ENCODE results near the gene SLC27A3.
"Not testable (repeated sequence)": the region's sequence is repeated elsewhere in the genome, so short reads cannot be mapped to it uniquely, and the experiment has no call there.

Gene SLC27A3

GRCh38 chr1:153754266-153754665, 20.9 kb upstream of the SLC27A3 start:
- FAIRE-seq = no peak

GRCh38 chr1:153760440-153760839, 14.8 kb upstream of the SLC27A3 start:
- DNase-seq (ENCODE audit: insufficient read length, low spot score) (no peak), FAIRE-seq (no peak)

More at GRCh38 chr1:153754266-153754665, 20.9 kb upstream of the SLC27A3 start:
- DNase-seq (ENCODE audit: insufficient read length, low spot score) = no peak

GRCh38 chr1:153763365-153764225, 11.6 kb upstream of the SLC27A3 start:
- DNase-seq (ENCODE audit: insufficient read length, low spot score) (no peak), FAIRE-seq (no peak)

GRCh38 chr1:153764310-153764709, 10.9 kb upstream of the SLC27A3 start:
- no peak for DNase-seq (ENCODE audit: insufficient read length, low spot score)
- FAIRE-seq = no peak

GRCh38 chr1:153766663-153767062, 8.5 kb upstream of the SLC27A3 start:
- not testable (repeated sequence) for FAIRE-seq; DNase-seq (ENCODE audit: insufficient read length, low spot score)

GRCh38 chr1:153767519-153767918, 7.7 kb upstream of the SLC27A3 start:
- FAIRE-seq (no peak), DNase-seq (ENCODE audit: insufficient read length, low spot score) (no peak)

GRCh38 chr1:153768316-153769181, 6.7 kb upstream of the SLC27A3 start:
- FAIRE-seq = no peak
- DNase-seq (ENCODE audit: insufficient read length, low spot score) = no peak

GRCh38 chr1:153769221-153769620, 6.0 kb upstream of the SLC27A3 start:
- FAIRE-seq = no peak

GRCh38 chr1:153770797-153771196, 4.4 kb upstream of the SLC27A3 start:
- DNase-seq (ENCODE audit: insufficient read length, low spot score) (no peak), FAIRE-seq (no peak)

More at GRCh38 chr1:153769221-153769620, 6.0 kb upstream of the SLC27A3 start:
- no peak for DNase-seq (ENCODE audit: insufficient read length, low spot score)

- no peak for DNase-seq (ENCODE audit: insufficient read length, low spot score)
- no peak for FAIRE-seq
Observed at GRCh38 chr1:153771261-153771660, 3.9 kb upstream of the SLC27A3 start.

GRCh38 chr1:153771841-153772593, 3.2 kb upstream of the SLC27A3 start:
- no peak for DNase-seq (ENCODE audit: insufficient read length, low spot score)
- FAIRE-seq = no peak

GRCh38 chr1:153773096-153773921, 1.9 kb upstream of the SLC27A3 start:
- no peak for FAIRE-seq
- no peak for DNase-seq (ENCODE audit: insufficient read length, low spot score)

GRCh38 chr1:153774026-153774595, 1.1 kb upstream of the SLC27A3 start:
- FAIRE-seq (no peak), DNase-seq (ENCODE audit: insufficient read length, low spot score) (no peak)

GRCh38 chr1:153775458-153776327, 486 bp downstream of the SLC27A3 start:
- FAIRE-seq = peak; percentile 92

GRCh38 chr1:153776352-153776751, 1.1 kb downstream of the SLC27A3 start:
- DNase-seq (ENCODE audit: insufficient read length, low spot score) = no peak

More at GRCh38 chr1:153775458-153776327, 486 bp downstream of the SLC27A3 start:
- peak; percentile 69 for DNase-seq (ENCODE audit: insufficient read length, low spot score)

GRCh38 chr1:153776845-153777370, 1.7 kb downstream of the SLC27A3 start:
- DNase-seq (ENCODE audit: insufficient read length, low spot score) (no peak), FAIRE-seq (no peak)

More at GRCh38 chr1:153776352-153776751, 1.1 kb downstream of the SLC27A3 start:
- no peak for FAIRE-seq

- FAIRE-seq (no peak), DNase-seq (ENCODE audit: insufficient read length, low spot score) (no peak)
Observed at GRCh38 chr1:153777648-153778047, 2.4 kb downstream of the SLC27A3 start.
